Mucosa of stomach (tissue), 1 donor: Measurements from ENCODE around the gene PFKM.
A peak's percentile ranks its signal among the peaks of the same experiment; 100 is the strongest.
"Not testable (repeated sequence)": the region's sequence is repeated elsewhere in the genome, so short reads cannot be mapped to it uniquely, and the experiment has no call there.

Experiments
- H3K27me3 ChIP-seq: one replicate; pipeline ENCODE4 v1.7.0; 2013; ENCODE audit warnings: mild to moderate bottlenecking, low read length; ENCODE audit not compliant: control insufficient read depth, insufficient read depth
- H3K36me3 ChIP-seq: one replicate; pipeline ENCODE4 v1.7.0; 2013; ENCODE audit warnings: low read length; ENCODE audit not compliant: control insufficient read depth, insufficient read depth
- H3K4me1 ChIP-seq: one replicate; pipeline ENCODE4 v1.7.0; 2013; ENCODE audit warnings: mild to moderate bottlenecking, low read length; ENCODE audit not compliant: control insufficient read depth, insufficient read depth
- H3K4me3 ChIP-seq: one replicate; pipeline ENCODE4 v1.7.0; 2013; ENCODE audit warnings: low read length
- H3K9ac ChIP-seq: one replicate; pipeline ENCODE4 v1.7.0; 2013; ENCODE audit warnings: mild to moderate bottlenecking, low read length, moderate library complexity
- H3K9me3 ChIP-seq: one replicate; pipeline ENCODE4 v1.7.0; 2013; ENCODE audit warnings: mild to moderate bottlenecking, low read length, moderate library complexity; ENCODE audit not compliant: control insufficient read depth
- donor health status: Pancreatic carcinoma.

The PFKM gene

DNA sequence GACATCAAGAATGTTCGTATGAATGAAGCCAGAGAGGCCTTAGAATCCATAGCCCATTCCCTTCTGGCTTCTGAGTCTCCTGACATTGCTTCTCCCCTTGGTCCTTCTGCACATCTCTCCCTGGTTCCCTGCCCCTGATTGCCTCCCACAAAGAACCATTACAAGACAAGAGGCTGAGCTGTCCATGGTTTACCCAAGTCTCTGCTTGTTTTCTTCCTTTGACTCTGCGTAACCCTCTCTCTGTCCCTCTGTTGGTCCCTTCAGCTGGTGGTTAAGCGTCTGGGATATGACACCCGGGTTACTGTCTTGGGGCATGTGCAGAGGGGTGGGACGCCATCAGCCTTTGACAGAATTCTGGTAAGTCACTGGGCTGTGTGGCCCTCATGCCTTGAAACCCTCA lies 15.9 kb downstream of the PFKM start:
- Histone ChIP-seq H3K9me3 (no peaks in the 10 kb centered on the region), H3K4me1 (no peaks in the 10 kb centered on the region), H3K4me3 (no peak overlapping the region), H3K36me3 (peaks cover 5% of the 10 kb centered on the region), H3K9ac (no peak overlapping the region), H3K27me3 (no peaks in the 10 kb centered on the region)

DNA sequence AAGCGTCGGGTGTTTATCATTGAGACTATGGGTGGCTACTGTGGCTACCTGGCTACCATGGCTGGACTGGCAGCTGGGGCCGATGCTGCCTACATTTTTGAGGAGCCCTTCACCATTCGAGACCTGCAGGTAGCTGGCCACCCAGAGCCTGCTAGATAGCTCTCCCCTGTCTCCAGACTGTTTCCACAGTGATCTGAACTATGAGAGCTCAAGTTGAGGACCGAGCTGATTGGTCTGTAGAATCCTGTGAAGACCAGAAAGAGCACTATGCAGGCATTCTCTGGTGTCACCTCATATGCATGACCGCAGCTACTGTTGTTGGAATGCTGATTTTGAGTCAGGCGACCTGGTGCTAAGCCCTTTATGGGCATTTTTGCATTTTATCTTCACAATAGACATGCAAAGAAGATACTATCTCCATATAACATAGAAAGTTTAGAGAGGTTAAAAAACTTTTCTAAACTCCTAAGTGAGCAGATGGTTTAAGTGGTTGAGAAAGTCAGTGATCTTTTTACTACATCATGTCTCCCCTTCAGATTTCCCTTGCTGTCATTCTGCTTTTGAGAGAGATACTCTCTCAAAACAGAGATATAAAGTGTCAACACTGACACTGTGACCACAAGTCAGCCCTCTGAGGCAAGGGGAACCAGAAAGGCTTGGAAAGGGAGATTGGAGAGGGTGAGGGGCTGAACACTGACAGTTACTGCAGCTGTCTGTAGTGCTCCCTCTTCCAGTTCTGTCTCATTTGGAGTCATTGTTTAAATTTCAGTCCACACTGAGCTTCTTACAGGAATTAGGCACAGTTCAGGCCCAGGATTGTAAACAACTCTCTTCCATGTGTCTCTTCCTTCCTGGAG lies 23.9 kb downstream of the PFKM start:
- no peak overlapping the region for H3K4me3 ChIP-seq
- no peaks in the 10 kb centered on the region for H3K27me3 ChIP-seq
- H3K4me1 ChIP-seq: no peaks in the 10 kb centered on the region
- no peak overlapping the region for H3K9ac ChIP-seq
- H3K9me3 ChIP-seq: no peaks in the 10 kb centered on the region
- no peaks in the 10 kb centered on the region for H3K36me3 ChIP-seq

DNA sequence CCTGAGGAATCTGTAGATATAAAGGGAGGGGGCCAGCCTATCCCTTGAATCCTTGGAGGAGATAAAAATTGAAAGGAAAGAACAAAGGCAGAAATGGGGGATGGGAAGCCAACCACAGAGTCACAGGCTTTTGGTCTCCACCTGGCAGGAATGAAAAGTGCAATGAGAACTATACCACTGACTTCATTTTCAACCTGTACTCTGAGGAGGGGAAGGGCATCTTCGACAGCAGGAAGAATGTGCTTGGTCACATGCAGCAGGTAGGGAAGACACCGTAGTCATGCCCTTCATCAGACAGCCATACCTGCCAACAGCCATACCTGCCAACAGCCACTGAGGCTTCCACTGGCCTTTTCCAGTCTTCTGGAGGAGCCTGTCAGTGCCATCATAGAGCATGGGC lies 24.7 kb downstream of the PFKM start:
- H3K9me3 ChIP-seq: no peaks in the 10 kb centered on the region
- no peaks in the 10 kb centered on the region for H3K36me3 ChIP-seq
- H3K9ac ChIP-seq: no peak overlapping the region
- H3K4me3 ChIP-seq: no peak overlapping the region
- H3K4me1 ChIP-seq: no peaks in the 10 kb centered on the region
- H3K27me3 ChIP-seq: no peaks in the 10 kb centered on the region

DNA sequence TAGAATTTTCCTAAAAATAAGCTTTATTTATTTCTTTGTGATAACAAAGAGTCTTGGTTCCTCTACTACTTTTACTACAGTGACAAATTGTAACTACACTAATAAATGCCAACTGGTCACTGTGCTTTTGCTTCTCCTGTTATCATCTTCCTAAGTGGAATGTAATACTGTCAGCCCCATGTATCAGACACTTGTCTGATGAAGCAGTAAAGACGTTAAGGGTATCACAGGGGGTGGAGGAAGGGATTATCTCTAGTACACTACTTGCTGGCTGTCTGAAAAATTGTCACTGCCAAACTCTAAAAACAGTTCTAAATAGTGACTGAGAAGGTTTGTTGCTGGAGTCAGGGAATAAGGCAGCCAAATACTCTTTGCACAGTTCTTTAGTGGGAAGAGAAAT lies 26.8 kb downstream of the PFKM start:
- no peaks in the 10 kb centered on the region for H3K4me1 ChIP-seq
- no peak overlapping the region for H3K9ac ChIP-seq
- H3K9me3 ChIP-seq: no peaks in the 10 kb centered on the region
- no peaks in the 10 kb centered on the region for H3K27me3 ChIP-seq
- no peak overlapping the region for H3K4me3 ChIP-seq
- H3K36me3 ChIP-seq: peaks cover 14% of the 10 kb centered on the region

DNA sequence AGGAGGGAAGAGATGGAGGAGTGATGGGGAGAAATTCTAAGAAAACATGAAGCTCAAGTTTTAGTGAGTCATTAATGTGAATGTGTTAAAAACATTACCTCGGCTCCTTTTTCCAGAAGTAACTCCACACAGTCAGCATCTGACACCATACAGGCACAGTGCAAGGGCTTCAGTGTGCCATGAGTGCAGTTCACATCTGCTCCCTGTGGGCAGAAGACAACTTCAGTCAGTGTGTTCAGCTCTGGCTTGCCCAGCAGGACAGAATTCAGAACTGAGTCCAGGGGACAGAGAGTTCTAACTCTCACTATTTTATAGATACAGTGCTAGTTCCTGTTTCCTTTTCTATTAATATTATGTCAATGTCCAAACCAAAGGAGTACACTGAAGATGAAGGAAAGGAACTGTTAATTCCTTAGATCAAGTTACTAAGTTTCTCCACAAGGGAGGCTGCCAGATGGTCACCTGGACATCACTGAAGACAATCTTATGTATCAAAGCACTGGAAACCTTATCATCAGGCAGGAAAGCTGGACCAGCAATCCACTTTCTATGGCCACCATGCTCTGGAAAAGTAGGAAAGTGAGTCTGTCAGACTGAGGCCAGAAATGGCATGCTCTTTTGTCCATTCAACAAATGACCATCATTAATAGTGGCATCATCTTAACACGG lies 32.1 kb downstream of the PFKM start:
- Histone ChIP-seq H3K4me3 (no peak overlapping the region), H3K36me3 (peaks cover 14% of the 10 kb centered on the region), H3K27me3 (no peaks in the 10 kb centered on the region), H3K4me1 (no peaks in the 10 kb centered on the region), H3K9ac (no peak overlapping the region), H3K9me3 (no peaks in the 10 kb centered on the region)

DNA sequence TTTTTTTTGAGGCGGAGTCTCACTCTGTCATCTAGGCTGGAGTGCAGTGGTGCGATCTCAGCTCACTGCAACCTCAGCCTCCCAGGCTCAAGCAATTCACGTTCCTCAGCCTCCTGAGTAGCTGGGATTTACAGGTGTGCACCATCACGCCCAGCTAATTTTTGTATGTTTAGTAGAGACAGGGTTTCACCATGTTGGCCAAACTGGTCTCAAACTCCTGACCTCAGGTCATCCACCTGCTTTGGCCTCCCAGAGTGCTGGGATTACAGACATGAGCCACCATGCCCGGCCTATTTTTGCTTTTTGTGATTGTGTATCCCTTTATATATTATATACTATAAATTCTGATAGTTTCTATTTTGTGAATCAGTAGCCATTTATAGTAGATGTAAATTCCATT lies 36.6 kb downstream of the PFKM start:
- H3K9ac ChIP-seq, H3K27me3 ChIP-seq, H3K4me3 ChIP-seq, H3K36me3 ChIP-seq, H3K9me3 ChIP-seq, H3K4me1 ChIP-seq: not testable (repeated sequence)

DNA sequence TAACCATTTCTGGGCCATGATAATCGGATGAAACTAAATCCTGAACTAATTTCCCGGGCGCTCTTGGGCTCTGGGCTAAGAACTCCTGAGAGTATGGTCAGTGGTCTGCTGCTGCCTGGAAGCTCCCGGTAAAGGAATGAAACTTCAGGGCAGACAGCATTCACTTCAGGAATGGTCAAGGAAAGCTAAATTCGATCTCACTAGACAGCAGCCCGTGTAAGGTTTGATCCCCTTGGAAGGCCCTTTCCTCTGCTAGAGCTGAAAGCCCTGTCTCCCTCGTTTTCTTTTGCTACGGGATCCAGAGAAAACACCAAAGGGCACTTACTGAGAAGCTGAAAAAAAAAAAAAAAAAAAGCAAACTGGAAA lies 37.5 kb downstream of the PFKM start:
- no peaks in the 10 kb centered on the region for H3K36me3 ChIP-seq
- no peaks in the 10 kb centered on the region for H3K9me3 ChIP-seq
- no peaks in the 10 kb centered on the region for H3K27me3 ChIP-seq
- H3K4me3 ChIP-seq: peak overlapping the region; percentile 93
- no peaks in the 10 kb centered on the region for H3K4me1 ChIP-seq
- peak overlapping the region; percentile 78 for H3K9ac ChIP-seq

DNA sequence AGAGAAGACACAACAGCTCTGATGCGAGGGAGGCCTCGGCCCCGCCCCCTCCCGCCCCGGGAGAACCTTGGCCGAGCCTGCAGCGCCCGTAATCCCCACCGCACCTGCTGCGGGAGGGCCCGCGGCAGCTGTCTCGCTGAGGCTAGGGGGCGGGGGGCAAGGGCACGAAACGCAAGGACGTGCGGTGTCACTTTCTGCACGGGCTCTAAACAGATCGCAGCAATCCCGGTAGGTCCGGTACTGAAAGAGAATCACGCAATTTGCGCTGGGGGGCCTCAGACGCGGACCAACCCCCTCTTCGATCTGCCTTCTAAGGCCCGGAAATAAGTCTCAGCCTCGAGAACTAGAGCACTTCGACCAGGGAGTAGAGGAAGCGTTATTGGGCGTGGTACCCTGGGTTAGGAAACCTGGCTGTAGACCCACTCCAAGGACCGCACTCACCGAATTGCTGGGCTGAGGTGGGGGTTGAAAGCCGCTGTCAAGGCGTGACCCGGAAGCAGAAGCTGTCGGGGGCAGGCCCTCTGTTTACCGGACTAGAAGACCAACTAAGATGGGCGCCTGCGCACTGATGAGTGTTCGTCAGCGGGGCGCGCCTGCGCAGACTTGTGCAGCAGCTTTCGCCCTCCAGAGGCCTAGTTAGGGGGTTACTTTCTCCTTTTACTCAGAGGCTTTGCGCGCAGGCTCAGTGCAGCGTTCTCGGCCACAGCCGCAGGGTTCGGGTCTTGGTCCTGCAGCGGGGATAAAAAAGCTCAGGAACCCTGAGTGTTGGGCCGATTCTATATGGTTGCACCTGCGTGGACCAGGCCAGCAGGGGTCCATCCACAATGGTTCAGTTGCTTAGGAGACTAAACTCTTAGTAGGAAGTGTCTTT lies 38.1 kb downstream of the PFKM start, which contains the start of gene ASB8:
Gene ASB8 (minus strand): TSS at position 498 of the 871 bp plus-strand sequence. CDS start 4,019 bp downstream, outside the sequence.
- Histone ChIP-seq H3K36me3 (no peaks in the 10 kb centered on the region), H3K27me3 (no peaks in the 10 kb centered on the region), H3K4me1 (no peaks in the 10 kb centered on the region), H3K9ac (peak within 1 kb of the TSS; percentile 78), H3K4me3 (peak within 1 kb of the TSS; percentile 93), H3K9me3 (no peaks in the 10 kb centered on the region)

DNA sequence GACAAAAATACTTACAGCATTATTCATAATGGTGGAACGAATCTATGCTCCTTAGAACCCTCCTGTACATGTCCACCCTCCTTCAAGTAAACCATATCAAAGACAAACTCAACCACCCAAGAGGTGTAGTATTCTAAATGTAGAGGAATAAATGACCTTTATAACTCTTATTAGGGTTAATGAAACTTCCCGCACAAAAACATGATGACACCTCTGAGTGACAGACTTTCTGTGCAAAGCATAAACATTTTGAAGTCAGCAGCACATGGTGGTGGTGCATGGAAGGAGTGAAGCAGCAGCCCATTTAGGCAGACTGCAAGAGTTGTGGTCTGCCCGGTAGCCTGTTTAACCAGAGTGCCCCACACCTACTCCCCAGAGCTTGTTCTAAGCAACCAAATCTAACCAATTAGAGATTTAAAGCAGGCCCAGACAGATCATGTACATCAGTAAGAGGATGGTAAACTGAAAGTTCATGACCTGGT lies 38.8 kb downstream of the PFKM start:
- no peaks in the 10 kb centered on the region for H3K36me3 ChIP-seq

DNA sequence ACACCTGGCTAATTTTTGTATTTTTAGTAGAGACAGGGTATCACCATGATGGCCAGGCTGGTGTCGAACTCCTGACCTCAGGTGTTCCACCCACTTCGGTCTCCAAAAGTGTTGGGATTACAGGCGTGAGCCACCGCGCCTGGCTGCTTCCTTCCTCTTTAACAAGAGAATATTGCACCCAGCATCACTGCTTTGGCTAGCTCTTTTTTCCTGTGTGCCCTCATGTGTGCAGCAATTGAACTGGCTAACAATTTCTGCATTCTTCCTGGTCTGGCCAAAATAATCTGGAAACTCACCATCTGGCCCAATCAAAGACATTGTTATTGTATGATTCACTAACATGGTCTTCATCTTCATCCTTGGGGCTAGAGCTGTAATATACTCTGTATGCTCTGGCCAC lies 40.9 kb downstream of the PFKM start:
- Histone ChIP-seq H3K27me3 (no peaks in the 10 kb centered on the region), H3K9me3 (no peaks in the 10 kb centered on the region), H3K4me1 (no peaks in the 10 kb centered on the region), H3K4me3 (no peak overlapping the region), H3K36me3 (no peaks in the 10 kb centered on the region), H3K9ac (no peak overlapping the region)

More for the DNA sequence above, 38.8 kb downstream of the PFKM start:
- H3K27me3 ChIP-seq: no peaks in the 10 kb centered on the region
- peak overlapping the region; percentile 78 for H3K9ac ChIP-seq
- H3K4me1 ChIP-seq: no peaks in the 10 kb centered on the region
- peak overlapping the region; percentile 93 for H3K4me3 ChIP-seq
- no peaks in the 10 kb centered on the region for H3K9me3 ChIP-seq

DNA sequence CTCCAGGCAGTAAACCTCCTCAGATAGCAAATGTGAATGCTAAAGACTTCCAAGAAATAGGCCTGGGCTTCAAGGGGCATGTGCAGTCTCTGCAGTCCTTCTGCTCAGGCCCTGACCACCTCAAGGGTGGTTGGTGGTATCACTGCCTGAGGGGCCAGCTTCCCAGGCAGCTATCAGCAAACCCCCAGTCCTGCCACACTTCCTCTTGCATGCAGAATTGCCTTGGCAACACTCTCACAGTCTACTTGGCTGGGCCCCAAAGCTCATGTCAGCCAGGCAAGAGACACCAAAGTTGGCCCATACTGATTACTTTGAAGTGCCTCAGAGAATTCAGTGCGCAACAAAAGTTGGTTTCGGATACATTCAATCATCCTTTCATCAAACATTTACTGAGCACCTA lies 41.6 kb downstream of the PFKM start:
- Histone ChIP-seq H3K36me3 (no peaks in the 10 kb centered on the region), H3K4me1 (no peaks in the 10 kb centered on the region), H3K9ac (no peak overlapping the region), H3K4me3 (no peak overlapping the region), H3K9me3 (no peaks in the 10 kb centered on the region), H3K27me3 (no peaks in the 10 kb centered on the region)
